Ramos (cell line): ENCODE measurements around the gene N4BP3.

Experiments used
- in situ Hi-C: fragments of 300-500 bp; cut with MboI; formaldehyde crosslinking; loops from one replicate; pipeline ENCODE4 v1.14.3; 2022; ENCODE audit warnings: low sequenced_read_pairs; ENCODE audit not compliant: unreplicated experiment

N4BP3 gene

DNA sequence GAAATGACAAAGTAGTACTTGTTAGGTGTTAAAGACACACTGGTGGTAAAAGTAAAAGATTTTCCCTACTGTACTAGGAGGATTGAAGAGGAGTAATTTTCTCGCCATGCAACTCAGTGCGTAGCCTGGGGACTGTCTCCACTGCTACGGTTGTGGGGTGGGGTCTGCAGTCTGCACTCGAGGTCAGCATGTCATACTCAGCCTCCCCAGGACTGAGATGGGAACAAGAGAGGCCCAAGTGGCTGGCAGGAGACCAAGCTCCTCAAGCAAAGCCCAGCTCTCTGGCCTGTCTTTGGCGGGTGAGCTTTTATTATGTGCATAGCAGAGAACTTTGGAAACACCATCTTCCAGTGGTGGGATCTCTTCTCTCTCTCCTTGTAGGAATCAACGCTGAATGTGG lies 29.9 kb downstream of the N4BP3 start:
- in situ Hi-C loops, result no loop called here

DNA sequence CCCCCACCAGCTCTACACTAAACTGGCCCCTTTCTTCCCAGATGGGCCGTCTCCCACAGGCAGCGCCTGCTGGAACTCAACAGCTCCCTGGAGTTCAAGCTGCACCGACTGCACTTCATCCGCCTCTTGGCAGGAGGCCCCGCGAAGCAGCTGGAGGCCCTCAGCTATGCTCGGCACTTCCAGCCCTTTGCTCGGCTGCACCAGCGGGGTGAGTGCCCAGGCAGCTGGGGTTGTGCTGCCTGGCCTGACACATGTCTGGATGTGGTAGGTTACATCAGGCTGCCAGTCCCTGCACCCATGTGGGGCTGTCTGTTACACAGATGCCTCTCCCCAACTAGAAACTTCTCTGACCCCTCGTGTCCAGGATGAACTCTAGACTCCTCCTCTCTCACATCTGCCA lies 30.6 kb downstream of the N4BP3 start:
- in situ Hi-C loops, result no loop called here

DNA sequence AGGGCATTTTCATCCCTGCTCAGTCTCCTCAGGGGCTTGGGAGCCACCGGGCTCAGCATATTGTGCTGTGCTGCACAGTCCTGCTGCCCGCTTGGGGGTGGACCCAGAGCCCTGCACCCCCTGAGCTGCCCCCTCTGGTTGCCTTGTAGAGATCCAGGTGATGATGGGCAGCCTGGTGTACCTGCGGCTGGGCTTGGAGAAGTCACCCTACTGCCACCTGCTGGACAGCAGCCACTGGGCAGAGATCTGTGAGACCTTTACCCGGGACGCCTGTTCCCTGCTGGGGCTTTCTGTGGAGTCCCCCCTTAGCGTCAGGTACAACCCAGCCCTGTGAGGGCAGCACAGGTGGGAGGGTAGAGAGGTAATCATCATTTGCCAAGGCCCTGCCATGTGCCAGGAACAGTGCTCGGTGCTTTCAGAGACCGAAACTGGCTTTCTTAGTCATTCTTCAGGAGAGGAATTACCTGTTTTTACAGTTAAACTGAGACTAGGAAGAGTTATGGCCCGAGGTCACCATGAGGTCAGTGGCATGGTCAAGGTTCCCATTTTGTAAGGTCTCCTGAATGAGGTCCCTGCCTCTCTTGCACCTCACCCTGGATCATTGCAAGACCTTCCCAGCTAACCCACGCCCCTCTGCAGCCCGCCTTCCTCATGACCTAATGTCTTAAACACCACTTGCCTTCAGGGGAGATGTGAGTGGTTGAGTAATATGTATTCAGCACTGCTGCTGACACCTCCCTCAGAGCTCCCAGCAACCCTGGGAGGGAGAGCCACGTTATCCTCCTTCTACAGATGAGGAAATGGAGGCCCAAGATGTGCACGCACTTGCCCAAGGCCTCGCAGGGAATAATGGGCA lies 32.9 kb downstream of the N4BP3 start:
- in situ Hi-C loops, result loop anchor here (5.0 kb wide), 1 partner anchor 69 kb away; no protein-coding TSS in a partner anchor

DNA sequence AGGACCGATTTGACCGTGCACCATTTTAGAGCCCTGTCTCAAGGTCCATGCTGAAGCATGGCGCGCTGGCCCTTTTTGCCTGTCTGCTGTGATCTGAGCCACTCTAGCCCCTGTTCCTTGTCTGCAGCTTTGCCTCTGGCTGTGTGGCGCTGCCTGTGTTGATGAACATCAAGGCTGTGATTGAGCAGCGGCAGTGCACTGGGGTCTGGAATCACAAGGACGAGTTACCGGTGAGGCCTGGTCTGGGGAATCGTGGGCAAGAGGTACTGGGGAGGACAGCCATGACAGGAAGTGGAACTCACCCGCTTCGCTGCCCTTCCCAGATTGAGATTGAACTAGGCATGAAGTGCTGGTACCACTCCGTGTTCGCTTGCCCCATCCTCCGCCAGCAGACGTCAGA lies 34.1 kb downstream of the N4BP3 start:
- in situ Hi-C loops, result loop anchor here (5.0 kb wide), 1 partner anchor 70 kb away; no protein-coding TSS in a partner anchor

DNA sequence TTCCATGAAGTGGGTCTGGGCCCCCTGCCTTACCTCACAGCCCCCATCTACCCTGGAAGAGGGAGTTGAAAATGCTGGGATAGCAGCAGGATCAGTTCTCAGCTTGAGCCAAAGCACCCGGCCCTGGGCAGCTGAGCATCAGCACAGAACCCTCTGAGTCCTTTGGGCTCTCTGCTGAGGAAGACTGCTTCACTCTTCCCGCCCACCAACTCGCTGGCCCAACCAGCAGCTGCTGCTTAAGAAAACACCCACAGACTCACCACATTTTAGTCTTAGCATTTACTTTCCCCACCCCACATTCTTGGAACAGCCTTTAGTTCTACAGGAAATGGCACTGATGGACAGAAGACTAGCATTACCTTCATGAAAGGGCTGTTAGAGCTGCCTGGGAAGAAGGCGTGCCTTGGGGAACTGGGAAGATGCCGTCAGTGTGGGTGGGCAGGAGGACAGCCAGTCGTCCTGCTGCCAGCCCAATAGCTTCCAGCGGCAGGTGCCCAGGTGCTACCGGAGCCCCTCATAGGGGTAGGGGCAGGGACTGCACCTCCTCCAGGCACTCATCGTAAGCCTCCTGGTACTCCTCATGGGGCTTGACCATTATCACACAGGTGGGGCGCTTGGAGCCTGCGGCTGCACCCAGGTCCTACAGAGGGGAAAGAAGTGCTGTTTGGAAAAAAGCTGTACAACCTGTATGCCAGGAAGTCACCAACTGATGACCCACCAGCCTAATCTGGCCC lies 36.0 kb downstream of the N4BP3 start:
- in situ Hi-C loops, result loop anchor here (5.0 kb wide), 1 partner anchor 72 kb away; no protein-coding TSS in a partner anchor

DNA sequence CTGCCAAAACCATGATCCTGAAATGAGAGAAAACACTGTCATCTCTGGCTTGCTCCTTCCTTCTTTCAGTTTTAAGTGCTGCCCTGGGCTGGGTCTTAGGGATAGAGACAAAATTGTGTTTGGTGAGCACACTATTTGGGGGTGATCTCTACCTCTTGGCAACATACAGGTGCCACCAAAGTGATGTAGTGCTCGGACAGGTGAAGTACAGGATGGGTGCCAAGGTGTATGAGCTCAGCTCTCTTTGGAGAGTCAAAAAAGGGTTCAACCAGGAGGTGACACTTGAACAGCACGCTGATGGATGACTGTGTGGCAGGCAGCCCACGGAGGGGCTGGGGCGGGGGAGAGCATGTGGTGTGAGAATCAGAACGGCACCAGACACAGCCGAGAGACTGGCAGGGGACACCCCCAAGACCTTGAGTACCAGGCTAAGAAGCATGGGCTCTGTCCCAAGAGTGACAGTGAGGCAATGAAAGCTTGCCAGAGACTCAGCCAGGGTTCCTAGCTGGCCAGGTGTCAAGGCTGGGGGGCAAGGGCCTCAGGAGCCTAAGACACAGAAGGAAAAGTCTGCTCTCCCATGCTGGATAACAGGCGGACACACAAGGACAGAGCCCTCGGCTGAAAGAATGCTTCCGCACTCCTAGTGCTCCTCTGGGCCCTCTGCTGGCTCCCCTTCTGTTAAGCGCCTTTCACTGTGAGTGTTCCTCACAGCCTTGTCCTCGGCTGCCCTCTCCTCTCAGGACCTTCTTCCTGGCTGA lies 37.8 kb downstream of the N4BP3 start:
- in situ Hi-C loops, result no loop called here

DNA sequence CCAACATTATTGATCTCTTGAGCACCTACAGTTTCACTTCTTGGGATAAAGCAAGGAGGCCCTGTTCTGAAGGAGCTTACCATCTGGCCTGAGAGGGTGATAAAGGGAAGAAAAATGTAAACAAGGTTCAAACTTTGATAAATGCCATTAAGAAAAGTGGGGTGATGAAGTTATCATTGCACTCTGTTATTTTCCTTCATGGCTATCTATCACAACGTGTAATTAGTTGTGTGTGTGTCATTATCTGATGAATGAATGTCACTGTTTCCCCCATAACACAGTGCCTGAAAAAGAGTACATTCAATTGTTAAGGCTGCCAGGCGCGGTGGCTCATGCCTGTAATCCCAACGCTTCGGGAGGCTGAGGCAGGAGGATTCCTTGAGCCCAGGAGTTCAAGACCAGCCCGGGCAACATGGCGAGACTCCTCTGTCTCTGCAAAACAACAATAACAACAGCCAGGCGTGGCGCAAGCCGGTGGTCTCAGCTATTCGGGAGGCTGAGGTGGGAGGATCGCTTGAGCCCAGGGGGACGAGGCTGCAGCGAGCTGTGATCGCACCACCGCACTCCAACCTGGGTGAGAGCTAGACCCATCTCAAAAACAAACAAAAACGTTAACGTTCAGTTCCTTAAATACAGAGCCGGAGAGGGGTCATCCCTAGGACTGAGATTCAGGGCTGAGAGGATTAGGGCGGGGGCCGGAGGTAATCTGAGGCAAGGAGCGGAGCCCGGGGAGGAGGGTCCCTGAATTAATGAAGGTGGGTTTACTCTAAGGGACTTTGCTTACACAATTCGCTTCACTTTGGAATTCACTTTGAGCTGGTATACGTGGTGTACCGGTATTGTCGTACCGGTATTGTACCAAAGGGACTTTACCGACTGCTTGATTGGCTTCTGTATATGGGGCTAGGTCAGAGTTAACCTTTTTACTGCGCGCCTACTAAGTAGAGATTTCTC lies 39.4 kb downstream of the N4BP3 start:
- in situ Hi-C loops, result no loop called here

DNA sequence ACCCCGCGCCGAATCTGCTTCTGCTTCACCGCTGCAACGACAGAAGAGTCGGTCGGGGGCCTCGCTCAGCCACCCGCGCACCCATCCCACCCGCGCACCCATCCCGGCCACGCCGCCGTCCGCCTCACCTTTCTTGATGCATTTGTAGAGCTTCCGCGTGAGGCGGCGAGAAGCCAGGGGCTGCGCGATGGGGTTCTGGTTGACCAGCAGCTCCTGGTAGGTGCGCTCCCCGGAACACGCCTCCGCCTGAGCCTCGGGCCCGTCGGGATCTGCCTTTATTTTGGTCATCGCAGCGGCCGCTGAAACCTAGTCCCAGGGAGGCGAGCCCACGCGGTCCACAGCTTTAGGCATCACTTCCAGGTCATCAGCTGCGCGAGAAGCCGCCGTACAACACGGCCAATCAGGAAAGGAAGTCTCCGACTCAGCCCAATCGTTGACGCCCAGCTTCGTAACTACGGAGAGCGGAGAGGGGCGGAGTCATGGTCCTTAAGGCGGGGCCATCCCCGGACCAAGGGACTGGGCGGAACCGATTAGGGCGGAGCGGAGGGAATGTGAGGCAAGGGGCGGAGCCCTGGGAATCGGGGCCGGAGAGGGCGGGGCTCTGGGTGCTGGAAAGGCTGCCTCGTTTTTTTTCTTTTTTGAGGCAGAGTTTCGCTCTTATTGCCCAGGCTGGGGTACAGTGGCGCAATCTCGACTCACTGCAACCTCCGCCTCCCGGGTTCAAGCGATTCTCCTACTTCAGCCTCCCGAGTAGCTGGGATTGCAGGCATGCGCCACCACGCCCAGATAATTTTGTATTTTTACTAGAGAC lies 40.4 kb downstream of the N4BP3 start, which contains the start of gene NHP2:
TSS of gene NHP2 (minus strand) at position 356 of the 811 bp plus-strand sequence. CDS start at position 288, 68 bp downstream.
- in situ Hi-C loops, result no loop called here

DNA sequence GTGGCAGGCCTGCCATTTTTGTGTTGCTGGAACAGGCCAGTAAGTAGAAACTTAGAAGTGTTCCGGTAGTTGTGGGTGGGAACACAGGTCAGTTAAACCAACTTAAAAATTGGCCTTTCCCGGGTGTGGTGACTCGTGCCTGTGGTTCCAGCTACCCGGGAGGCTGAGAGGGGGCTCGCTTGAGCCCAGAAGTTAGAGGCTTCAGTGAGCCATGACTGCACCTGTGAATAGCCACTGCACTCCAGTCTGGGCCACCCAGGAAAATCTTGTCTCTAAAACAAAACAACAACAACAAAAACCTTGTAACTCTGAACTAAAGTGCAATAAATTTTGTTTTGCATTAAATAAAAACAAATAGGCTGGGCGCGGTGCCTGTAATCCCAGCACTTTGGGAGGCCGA lies 41.7 kb downstream of the N4BP3 start:
- in situ Hi-C loops, result no loop called here

DNA sequence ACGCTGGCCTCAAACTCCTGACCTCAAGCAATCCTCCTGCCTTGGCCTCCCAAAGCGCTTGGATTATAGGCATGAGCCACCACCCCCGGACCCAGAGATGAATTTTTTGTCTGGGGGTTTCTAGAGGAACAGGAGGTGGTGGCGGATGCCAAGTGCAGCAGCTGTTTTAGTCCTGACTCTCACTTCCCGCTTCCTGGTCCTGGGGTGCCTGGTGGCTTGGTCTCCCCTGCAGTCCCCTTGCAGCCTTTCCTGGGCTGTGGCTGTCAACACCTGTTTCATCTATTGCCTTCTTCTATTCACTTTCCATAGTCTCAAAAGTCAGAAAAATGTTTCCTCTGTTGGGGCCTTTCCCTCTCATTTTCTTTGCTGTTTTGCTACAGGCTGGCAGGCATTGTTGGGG lies 46.8 kb downstream of the N4BP3 start:
- in situ Hi-C loops, result no loop called here

DNA sequence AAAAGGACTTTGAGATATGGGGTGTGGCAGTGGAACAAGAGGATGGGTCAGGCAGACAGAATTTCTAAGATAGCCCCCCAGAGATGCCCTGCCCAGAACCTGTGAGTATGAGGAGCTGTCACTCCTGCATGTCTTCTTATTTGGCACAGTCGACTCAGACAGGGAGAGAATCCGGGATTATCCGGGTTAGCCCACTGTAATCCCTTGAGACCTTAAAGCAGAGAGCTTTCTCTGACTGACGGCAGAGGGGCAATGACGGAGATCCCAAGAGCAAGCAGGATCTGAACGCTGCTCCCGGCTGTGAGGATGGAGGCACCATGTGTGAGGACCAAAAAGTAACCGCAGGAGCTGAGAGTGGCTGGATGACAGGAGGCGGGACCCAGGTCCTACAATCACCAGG lies 49.1 kb downstream of the N4BP3 start:
- in situ Hi-C loops, result no loop called here

DNA sequence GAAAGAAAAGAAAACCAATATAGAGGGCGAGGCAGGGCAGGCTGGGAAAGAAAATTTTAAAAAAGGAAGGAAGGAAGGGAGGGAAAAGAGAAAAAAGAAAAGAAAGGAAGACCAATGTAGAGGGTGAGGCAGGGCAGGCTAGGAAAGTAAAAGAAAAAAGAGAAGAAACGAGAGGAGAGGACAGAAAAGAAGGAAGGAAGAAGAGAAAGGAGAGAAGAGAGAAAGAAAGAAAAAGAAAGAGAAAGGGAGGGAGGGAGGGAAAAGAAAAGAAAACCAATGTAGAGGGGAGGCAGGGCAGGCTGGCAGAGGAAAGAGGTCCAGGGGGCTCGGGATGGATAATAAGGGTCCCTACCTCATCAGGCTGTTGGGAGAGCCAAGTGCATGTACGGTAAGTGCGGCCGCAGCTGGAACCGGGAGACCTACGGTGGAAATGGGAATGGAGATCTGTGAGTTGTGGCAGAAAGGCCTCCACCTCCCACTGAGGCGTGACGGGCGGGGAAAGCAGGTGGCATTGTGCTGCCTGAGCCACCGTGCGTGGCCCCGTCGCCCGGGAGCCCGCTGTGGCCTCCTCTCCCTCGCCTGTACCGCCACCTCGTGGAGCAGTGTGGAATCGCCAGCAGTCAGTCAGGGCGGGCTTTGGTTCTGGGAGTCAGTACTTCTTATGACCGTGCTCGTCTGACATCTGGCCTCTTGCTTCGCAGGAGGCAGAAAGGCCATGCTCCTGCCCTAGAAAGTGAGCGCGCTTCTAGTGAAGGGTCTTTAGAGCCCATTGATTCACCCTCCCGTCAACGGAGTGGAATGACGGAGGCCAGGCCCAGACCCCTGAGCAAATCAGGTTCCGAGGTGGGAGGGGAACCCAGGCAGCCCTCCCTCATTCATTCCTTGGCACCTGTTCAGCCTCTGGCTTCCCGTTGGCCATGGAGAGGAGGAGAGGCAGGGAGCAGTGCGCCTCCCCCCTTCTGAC lies 50.7 kb downstream of the N4BP3 start:
- in situ Hi-C loops, result no loop called here

DNA sequence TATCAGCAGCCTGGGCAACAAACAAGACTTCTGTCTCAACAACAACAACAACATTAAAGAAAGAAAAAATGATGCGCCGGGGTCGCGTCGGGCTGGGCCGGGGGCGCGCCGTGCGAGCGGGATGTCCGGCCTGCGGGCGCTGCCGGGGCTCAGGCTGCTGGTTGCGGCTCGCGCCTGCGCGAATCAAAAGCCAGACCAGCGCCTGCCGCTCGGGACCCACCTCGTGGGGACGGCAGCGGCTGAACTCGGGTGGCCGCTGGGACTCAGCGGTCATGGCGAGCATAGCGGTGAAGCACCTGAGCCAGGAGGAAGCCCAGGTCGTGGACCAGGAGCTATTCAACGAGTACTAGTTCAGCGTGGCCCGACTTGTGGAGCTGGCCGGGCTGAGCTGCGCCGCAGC lies 52.2 kb downstream of the N4BP3 start:
- in situ Hi-C loops, result no loop called here

DNA sequence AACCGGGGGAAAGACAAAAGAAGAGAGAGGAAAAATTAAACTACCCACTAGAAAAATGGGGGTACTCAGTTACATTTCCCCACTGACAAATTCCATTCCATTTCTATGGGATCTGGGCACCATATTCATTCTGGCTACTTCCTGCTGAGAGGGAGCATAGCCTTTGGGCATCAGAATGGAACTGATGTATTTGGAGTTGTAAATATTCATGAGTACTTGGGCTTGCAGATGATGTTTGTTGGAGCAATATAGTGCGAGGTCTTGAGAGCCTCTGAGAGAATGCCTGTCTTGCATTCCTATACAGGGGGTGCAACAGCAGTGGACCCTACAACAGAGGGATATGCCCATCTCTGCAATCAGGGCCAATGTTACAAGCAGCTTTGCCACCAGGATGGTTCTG lies 57.1 kb downstream of the N4BP3 start:
- in situ Hi-C loops, result no loop called here

DNA sequence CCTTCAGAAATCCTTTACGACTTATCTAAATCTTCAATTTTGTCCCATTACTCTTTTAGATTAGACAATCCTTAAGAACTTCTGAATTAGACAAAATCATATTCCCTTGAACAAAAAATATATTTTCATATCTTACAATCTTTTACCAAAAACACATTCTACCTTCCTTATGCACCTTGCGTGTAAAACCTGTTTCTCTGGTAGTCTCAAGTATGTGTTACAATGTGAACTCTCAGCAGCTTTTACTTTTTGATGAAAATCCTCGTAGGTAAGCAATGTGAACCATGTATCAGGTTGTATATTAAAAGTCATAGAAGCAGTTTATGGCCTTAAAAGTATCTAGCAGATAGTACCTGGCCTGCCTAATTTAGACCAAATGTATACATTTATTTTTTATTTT lies 61.1 kb downstream of the N4BP3 start:
- in situ Hi-C loops, result no loop called here
